ENCODE data around the gene CNGB1.

The CNGB1 gene

DNA sequence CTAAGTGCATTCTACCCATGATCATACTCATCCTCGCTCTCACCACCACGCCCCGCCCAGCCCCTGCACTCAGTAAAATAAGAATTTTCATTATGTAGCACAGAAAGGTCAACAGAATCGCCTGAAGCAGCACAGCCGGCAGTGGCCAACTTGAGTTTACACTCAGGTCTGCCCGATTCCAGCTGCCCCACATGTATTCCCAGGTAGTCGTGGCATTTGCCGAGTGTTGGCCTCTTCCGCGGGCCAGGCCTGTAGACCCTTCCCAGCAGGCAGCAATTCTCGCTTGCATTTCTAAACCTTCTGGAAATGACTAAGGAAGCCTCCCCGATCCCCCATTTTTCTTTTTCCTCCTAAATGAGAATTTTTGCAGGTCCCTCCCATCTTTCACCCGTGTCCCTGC lies 609 bp downstream of the CNGB1 start:
- DNase-seq: no peak

DNA sequence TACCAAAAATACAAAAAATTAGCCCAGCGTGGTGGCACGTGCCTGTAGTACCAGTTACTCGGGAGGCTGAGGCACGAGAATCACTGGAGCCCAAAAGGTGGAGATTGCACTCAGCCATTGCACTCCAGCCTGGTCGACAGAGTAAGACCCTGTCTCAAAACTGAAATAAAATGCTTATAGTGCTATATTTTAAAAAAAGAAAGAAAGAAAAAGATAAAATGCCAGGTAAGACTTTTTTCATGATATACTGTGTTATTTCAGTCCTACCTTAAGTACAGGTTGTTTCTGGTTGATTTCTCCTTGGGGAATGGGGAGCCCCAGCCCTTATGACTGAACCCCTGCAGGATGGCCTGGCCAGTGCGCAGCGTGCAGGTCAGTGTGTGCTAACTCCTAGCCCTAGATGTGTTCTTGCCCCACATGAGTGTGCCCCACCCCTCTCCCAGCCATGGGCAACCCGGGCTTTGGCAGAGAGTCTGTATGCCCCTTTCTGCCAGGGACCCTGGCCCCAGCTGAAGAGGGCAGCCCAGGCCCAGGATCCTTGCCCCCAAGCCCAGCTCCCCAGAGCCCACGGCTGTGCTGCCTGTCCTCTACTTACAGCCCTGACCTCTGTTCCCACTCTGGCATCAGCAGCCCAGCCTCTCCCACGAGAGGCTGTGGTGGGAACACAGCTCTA lies 1.3 kb downstream of the CNGB1 start:
- no peak for DNase-seq

DNA sequence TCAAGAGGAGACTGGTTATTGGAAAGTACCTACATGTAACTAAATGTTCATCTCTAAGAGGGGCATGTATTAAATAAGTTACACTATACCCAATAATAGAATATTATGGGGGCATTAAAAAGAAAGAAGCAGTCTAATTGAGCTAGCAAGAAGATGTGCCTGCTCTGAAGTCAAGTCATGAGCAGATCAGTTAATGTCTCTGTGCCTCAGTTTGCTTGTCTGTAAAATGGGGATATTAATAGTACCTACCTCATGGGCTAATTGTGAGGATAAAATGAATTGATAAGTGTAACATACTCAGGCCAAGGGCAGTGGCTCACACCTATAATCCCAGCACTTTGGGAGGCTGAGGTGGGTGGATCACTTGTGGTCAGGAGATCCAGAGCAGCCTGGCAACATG lies 3.0 kb downstream of the CNGB1 start:
- DNase-seq: no peak

DNA sequence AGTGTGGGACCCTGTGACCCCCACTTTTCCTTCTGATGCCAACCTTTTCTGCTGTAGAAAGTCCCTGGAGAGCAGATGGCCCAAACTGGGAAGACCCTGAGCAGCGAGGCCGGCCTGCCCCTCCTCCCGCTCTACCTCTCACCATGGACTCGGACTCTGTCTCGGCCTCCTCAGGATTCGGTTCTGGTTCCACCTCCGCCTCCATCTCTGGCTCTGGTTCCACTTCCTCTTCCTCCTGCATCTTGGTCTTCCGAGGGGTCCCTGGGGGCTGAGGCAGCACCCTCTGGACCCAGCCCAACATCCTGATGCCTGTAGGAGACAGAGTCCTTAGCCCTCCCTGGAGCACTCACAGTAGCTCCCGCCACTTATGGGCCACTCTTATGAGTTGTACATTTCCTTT lies 3.9 kb downstream of the CNGB1 start:
- DNase-seq: no peak

DNA sequence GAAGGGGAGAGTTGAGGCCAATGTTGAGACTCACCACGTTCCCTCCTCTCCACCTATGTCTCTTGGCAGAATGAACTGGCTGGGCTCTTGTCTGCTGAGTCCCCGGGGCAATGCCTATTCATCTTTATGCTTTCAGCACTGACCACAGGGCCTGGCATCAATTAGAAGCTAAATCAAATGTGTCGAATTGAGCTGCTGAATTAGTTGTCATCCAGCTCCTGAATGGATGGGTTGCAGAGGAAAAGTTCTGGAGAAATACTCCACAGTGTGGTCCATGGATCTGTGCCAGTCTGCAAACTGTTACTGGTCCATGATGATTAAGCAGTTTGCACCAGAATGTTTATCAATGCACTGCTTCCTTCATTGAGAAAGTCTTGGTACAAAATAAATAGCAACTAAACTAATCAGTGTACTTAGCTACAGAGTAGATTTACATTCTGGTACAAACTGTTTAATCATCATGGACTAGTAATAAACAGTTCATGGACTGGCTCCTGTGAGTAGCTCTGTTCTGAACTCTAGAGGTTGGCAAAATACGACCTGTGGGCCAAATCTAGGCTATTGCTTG lies 4.6 kb downstream of the CNGB1 start:
- DNase-seq: no peak

DNA sequence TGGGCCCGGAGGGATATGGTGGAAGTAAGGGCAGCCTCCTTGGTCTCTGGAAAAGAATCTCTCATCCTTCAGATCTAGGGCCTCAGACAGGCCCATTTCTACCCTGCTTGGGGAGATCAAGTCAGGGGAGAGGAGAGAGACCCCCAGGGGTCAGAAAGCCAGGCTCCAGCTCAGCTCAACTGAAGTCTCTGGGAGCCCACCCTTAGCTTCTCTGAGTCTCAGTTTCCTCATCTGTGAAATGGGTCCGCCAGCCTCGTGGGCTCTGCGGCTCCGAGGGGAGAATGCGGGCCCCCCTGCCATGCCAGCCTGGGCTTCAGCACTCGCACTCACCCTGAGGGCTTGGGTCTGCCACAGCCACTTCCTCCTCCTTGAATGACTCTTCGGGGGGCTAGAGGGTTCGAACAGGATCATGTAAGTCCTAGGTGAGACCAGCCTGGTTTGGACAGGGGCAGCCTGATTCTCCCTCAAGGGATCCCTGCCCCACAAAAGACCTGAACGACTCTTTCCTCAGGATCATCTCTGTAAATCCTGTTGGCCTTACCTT lies 6.7 kb downstream of the CNGB1 start:
- DNase-seq: no peak

DNA sequence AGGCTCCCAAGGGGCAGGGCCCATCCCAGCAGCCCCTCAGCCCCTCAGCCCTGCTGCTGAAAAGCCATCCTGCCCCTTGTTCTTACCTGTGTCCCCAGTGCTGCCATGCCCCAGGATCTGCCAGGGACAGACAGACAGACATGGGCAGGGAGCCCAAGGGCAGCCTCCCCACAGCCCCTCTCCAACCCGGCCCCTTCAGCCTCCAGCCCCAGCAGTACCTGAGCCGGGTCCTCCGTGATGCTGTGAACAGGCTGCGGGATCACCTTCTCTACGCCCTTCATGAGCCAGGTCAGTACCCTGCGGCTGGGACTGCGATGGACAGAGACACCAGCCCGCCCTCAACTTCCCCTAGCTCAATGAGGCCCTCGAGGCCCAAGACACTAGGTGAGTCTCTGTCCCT lies 8.2 kb downstream of the CNGB1 start:
- no peak for DNase-seq

DNA sequence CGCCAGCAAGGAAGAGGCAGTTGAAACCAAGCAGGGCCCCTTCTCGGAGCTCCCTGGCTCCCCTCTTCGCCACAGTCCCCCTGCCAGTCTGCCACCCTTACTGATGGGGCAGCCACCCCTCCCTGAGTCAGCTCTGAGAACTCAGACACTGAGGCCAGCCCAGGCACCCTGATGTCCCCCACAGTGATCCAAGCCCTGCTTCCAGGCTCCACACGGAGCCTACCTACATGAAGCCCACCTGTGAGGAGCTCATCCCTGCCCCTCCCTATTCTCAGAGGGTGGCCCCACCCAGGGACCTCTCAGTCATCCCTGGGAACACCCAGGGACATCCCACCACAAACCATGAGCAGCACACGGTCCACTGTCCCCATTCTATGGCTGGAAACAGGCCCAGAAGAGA lies 8.9 kb downstream of the CNGB1 start:
- no peak for DNase-seq

DNA sequence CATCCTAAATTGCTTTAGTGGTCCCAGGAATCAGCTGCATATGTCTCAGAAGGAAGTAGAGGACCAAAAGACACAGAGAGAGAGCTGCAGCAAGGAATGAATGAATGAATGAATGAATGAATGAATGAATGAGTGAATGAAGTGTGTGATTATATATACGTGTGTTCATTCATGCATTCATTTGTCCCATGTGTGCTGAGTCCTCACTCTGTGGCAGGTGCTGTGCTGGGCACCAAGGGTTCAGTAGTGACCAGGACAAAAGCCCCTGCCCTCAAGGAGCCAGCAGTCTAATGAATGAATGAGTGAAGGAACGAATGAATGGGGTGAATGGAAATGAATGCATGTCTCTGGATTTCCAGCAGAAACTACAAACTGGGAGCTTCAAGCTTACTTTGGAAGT lies 9.4 kb downstream of the CNGB1 start:
- DNase-seq: no peak

DNA sequence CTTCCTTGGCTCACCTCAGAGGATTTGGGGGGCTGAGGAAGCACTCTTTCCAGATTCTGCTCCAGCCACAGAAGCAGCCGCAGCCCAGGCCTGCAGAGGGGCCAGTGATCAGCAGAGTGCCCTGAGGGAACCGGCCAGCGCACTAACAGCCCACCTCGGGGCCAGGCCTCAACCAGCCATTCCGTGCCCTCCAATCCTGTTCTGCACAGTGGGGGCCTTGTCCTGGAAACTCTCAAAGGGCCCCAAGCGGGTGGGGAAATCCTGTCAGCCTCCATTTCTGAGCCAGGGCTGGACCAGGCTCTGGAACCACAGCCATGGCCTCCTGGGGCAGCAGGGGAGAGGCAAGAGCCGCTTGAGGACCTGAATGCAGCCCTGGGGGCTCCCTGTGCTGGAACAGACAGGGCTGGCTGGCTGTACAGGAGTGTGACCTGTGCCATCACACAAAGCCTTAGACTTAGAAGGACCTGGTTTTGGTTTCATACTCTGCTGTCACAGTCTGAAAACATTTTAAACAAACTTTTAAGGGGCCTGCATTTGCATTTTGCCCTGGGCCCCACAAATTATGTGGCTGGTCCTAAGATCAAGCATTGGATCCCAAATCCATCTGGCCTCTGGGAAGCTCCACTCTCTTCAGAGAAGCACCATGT lies 10.0 kb downstream of the CNGB1 start:
- no peak for DNase-seq

DNA sequence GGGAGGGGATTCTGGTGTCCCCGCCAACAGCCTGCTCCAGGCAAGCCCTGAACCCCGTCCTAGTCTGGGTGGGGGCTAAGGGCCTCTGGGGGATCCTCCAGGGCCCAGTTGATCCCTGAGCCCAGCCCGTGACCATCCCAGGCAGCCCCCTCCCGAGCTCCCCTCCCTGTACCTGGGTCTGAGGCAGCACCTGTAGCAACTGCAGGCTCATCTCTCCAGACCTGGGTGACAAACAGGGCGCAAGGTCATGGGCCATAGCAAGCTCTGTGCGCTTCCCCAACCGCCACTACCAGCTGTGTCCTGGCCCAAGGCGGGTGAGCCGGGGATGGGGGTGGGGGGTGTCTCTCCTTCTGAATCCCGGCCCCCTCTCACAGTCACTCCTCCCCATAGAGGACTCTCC lies 10.6 kb downstream of the CNGB1 start:
- DNase-seq: no peak

DNA sequence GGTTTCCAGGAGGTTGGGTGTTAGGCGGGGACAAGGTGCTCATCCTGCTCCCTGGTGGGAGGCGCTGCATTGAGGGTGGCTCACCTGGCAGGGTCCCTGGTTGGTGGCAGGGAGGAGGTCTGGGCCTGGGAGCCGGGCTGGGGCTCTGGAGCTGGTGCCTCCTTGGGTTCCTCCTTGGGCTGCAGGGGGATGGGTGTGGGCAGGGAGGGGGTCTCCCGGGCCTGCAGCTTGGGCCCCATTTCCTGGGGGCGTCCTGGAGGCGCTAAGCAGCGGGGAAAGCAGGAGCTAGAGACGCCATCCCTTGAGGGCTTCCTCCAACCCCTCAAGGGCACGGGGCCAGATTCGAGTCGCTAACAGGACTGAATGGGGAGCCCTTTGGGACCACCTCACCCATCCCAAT lies 11.1 kb downstream of the CNGB1 start:
- DNase-seq: no peak

DNA sequence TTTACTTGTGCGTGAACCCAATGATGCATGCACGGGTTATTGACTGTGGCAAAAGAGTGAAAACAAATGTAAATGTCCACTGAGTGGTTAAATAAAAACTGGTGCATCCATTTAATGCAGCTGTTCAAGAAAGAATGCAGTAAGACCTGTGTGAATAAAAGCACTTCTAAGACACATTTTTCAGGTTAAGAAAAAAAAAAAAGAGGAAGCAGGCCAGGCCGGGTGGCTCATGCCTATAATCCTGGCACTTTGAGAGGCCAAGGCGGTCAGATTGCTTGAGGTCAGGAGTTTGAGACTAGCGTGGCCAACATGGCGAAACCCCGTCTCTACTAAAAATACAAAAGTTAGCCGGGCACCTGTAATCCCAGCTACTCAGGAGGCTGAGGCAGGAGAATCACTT lies 11.8 kb downstream of the CNGB1 start:
- DNase-seq: no peak

DNA sequence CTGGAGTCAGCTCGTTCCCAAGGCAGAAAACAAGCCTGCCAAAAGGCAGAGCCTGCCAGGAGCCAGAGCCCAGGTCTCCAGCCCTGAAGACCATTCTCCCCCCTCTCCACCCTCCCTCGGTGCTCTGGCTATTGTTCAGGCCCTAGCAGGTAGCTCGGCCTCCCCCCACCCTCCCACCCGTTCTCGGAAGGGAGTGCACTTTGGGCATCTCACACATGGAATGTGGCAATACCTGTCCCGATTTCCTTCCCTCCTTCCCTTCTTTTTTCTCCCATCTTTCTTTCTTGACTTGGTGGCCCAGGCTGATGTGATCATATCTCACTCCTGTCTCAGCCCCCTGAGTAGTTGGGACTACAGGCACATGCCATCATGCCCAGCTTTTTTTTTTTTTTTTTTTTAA lies 12.4 kb downstream of the CNGB1 start:
- no peak for DNase-seq

DNA sequence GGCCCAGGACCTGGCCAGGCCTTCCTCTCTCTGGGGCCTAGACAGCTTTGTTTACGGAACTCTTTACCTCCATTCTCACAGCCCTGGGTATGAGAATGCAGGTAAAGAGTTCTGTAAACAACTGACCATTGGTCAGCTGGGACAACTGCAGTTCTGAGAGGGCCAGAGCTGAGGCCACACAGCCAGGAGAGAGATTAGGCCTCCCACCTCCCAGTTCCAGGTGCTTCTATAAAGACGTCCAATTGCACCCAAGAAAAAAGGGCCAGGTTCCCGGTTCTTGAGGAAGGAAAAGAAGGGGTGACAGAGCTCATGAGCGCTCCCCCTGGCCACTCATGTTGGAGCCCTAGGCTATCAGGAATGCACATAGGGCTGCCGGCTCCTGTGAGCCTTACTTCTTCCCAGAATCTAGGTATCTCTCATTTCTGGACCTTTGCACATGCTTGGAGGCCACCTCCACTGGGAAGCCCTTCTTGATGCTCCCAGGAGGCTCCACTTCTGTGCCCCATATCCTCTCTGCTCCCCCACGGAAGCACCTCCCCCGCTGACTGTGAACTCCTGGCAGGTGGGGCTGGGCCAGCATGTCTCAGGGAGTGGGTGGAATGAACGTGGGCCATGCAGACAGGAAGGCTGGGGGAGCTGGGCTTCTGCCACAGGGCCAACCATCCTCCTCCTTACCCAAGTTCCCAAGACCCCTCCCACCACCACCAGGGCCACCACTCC lies 13.1 kb downstream of the CNGB1 start:
- DNase-seq: no peak

DNA sequence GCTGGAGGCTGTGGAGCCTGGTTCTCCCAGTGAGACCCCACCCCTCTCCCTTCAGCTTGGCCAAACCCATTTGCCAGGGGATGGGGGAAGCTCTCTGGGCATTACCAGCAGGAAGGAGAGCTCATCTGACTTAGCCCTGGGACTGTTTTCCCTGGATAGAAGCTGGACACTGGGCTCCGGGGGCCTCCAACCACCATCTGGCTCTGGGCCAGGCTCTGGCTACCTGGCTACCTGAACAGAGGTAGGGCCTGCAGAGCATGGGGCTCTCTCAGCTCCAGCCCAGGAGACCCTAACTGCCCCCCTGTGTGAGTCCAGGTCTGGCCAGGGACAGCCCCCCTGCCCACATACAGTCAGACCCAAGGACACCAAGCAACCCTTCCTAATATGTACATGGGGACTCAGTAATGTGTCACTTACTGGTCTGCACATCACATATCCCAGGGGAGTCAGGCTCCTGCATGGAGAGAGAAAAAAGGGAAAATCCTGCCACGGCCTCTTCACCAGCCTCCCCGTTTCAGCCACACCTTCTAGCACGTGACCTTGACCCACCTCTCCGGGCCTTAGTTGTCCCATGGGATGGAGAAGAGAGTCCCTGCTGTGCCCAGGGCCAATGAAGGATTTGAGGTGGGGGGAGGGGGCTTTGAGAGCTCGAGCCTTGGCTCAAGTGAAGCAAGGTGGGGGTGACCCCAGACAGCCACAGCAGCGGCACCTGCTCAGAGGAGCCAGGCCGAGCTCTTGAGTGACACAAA lies 13.8 kb downstream of the CNGB1 start:
- no peak for DNase-seq

DNA sequence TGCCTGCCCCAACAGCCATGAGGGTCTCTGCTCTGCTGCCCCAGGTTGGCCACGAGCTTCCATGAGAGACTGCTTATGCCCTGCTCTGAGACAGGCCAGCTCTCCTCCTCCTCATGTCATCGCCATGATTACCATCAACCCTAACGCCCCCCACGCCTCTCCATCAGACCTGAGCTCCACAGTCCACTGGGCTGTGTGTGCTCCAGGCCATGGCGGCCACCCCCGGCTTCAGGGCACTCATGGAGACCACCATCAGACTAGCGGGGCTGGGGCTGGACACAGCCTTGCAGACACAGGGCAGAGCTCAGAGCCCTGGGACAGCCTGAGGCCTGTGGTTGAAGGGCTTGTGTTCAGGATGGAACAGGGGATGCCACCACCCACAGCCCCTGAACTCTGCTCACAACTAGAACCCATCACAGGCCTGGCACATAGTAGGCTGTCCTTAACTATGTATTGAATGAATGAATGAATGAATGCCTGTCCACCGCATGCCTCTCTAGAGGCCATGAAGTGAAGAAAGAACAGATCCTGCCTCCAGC lies 14.6 kb downstream of the CNGB1 start:
- DNase-seq: no peak

DNA sequence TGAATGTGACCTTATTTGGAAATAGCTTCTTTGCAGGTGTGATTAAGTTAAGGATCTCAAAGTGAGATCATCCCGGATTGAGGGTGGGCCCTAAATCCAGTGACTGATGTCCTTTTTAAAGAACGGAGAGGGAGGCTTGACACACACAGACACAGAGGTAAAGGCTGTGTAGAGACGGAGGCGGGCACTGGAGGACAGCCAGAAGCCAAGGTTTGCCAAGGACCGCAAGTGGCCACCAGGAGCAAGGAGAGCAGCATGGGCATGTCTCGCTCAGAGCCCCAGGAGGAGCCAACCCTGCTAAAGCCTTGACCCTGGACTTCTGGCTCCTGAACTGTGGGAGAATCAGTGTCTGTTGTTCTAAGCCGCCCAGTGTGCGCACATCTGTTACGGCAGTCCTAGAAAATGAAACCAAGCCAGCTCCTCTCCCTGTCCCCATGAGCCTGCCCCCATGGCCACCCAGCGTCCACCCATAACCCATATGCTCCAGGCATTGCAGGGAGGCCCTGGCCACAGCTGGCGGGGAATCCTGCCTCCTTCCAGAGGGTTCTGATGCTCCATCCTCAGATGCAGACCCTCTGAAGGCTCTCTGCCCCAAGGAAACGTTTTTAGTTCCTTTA lies 15.2 kb downstream of the CNGB1 start:
- no peak for DNase-seq

DNA sequence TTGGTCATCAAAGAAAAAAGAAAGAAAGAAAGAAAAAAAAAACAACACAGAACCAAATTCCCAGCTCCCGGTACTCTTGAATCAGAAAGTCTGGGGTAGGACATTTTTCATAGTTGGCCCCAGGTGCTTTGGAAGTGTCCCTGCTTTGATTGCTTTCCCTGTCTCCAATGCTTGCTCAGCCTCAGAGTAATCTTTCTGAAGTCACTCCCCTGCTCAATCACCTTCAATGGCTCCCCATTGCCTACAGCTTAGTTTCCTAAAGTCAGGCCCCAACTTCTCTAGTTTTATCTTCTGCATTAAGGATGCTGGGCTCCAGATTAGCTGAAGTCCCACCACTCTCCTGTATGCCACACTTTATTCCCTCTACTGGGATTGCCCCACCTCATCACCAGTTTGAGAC lies 17.1 kb downstream of the CNGB1 start:
- no peak for DNase-seq

DNA sequence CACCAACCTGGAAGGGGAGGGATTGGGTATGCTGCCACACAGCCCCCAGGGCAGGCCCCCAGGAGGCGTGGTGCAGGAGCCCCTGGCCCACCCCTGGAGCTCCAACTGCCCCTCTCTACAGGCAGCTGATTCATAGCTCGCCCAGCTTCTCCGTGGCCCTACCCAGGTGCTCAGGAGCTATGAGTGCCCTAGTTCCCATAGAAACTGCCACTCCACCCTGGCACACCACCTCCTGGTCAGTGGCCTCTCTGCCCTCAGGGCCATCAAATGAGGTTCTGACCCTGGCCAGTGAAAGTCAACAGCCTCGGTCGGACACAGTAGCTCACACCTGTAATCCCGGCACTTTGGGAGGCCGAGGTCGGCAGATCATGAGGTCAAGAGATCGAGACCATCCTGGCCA lies 18.0 kb downstream of the CNGB1 start:
- DNase-seq: no peak

DNA sequence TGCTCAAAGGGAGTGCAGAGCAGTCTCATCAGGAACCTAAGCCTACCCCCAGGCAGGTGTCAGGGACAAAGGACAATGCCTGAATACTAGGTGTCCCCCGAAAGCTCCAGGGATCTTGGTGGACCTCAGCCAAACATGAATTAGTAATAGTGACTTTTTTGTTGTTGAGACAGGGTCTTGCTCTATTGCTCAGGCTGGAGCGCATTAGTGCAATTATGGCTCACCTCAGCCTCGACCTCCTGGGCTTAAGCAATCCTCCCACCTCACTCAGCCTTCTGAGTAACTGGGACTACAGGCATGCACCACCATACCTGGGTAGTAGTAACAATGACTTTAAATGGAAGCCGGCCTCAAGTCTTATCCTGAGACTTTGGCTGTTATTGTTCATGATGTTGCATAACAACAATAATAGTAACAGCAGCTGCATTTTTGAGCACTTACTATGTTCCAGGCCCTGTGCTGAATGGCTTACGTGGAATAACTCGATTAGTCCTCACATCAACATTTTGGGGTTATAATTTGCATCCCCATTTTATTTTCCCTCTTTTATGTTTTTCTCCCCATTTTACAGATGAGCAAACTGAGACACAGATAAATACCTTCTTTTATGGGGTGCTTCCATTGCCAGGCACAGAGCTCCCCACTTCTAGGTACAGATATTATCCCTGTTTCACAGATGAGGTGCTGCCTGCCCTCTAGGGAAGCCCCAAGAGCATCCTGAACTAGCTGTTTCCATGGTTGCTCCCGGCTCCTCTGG lies 19.5 kb downstream of the CNGB1 start:
- DNase-seq: no peak

DNA sequence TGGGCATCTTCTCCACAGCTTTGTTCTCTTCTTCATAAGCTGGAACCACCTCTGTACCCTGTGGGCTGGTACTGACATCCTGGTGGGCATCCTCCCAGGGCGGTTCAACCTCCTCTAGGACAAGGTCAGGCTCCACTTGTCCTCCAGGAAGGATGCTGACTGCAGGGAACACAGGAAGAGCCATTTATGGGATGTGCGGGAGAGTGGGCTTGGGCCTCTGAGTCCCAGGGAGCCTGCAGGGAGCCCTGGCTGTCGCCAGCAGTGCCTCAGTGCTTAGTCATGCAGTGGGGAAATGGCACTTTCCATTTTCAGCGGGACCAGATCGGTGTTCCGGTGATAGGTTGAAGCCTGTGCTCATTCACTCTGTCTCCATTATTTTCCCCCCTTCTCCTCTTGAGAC lies 20.5 kb downstream of the CNGB1 start:
- DNase-seq: no peak
